Measurements from ENCODE around the gene NME7.

GRCh38 chr1:169151338-169151837 is 216.2 kb downstream of the NME7 start:
- TF ChIP-seq CTCF (IDR thresholded peaks at IDR 0.05) (no peak), POLR2A (IDR thresholded peaks at IDR 0.05) (no peak), POLR2AphosphoS5 (IDR thresholded peaks at IDR 0.05) (no peak)
